ENCODE data around the gene LSM3. TPM values are rescaled to one million over a fixed set of nuclear protein-coding genes. Genes with fewer than 3 reads are reported as not detected.

Gene LSM3
- total and polyA plus RNA-seq, 2 of the 4 experiments (the other 2 are of a cell fraction), result 3.4 to 11.5 TPM

- no peak for ATAC-seq (ENCODE audit: low read depth)
Measured at GRCh38 chr3:14142567-14143270, 35.9 kb upstream of the LSM3 start.

More at GRCh38 chr3:14142567-14143270, 35.9 kb upstream of the LSM3 start:
- TF ChIP-seq MXI1 (IDR thresholded peaks at IDR 0.05; ENCODE audit: borderline replicate concordance, low read depth, low read length) (no peak), RCOR1 (IDR thresholded peaks at IDR 0.05; ENCODE audit: insufficient replicate concordance, low read length) (no peak), NFE2L2 (IDR thresholded peaks at IDR 0.05; ENCODE audit: low read depth, low read length) (no peak), MAZ (IDR thresholded peaks at IDR 0.05; ENCODE audit: borderline replicate concordance, low read depth, low read length) (no peak), CTCF (conservative IDR thresholded peaks at IDR 0.05; ENCODE audit: low read depth, low read length) (no peak), CEBPB (IDR thresholded peaks at IDR 0.05; ENCODE audit: low read depth, low read length) (no peak), CHD1 (IDR thresholded peaks at IDR 0.05; ENCODE audit: low read depth, low read length) (no peak), FOS (IDR thresholded peaks at IDR 0.05; ENCODE audit: low read depth, low read length) (no peak), POLR2A (IDR thresholded peaks at IDR 0.05; ENCODE audit: low read depth, low read length) (no peak), RAD21 (IDR thresholded peaks at IDR 0.05; ENCODE audit: low read length) (no peak), SMC3 (IDR thresholded peaks at IDR 0.05; ENCODE audit: low read depth, low read length) (no peak)
- H2BK20ac ChIP-seq (ENCODE audit: low read depth, low read length), result peak overlapping the region; percentile 65
- TSS peak; percentile 85 for BruUV-seq (replicated peaks)
- in situ Hi-C loops (cut with MboI; ENCODE audit: low sequenced_read_pairs) (loop anchor here (25.0 kb wide), 1 partner anchor 105 kb away; no protein-coding TSS in a partner anchor), intact Hi-C loops (cut with micrococcal nuclease) (no loop called here), dilution Hi-C loops (cut with HindIII; ENCODE audit: low sequenced_read_pairs, unreplicated experiment) (no loop called here)
- H3K4me1 ChIP-seq (ENCODE audit: control insufficient read depth, insufficient read depth, low read length), result peaks cover 29% of the 10 kb centered on the region
- peak overlapping the region; percentile 34 for H4K5ac ChIP-seq (ENCODE audit: low read depth, low read length)
- H2BK15ac ChIP-seq (ENCODE audit: low read depth, low read length), result peak overlapping the region; percentile 13; the same call in 1 of the 3 replicates
- peak overlapping the region; percentile 45 for H3K23ac ChIP-seq (ENCODE audit: low read depth, low read length)
- H3K4me3 ChIP-seq (ENCODE audit: insufficient read depth, low read depth, low read length), result no peak overlapping the region
- H4K8ac ChIP-seq (ENCODE audit: low read depth in 2 of 2, low read length in 2 of 2), result peak overlapping the region; percentile 24 to 49; a peak in 1 of 4 replicates
- H3K56ac ChIP-seq (ENCODE audit: extremely low read depth, insufficient read depth, low read length), result peak overlapping the region; percentile 41; the same call in 1 of the 2 replicates
- DNase-seq, result no peak
- peak overlapping the region; percentile 98 for H2BK5ac ChIP-seq (ENCODE audit: low read depth, low read length, poor library complexity, severe bottlenecking)
- peak overlapping the region; percentile 65; the same call in 1 of the 2 replicates for H3K18ac ChIP-seq (ENCODE audit: low read depth, low read length)
- peak overlapping the region; percentile 75 for H3K4ac ChIP-seq (ENCODE audit: low read depth, low read length)
- H2AK9ac ChIP-seq (replicated peaks; ENCODE audit: low read depth, low read length, poor library complexity), result no peak overlapping the region
- peak overlapping the region; percentile 59; the same call in 1 of the 2 replicates for H2AK5ac ChIP-seq (ENCODE audit: low read depth, low read length)
- WGBS, 2 experiments (ENCODE audit: extremely low coverage in 2 of 2, insufficient read length in 1 of 2), result 93% methylated on average over 3 of the region's 8 CpGs; no CpG with 5 or more reads in 1 of the 2 experiments
- H3K4me2 ChIP-seq (ENCODE audit: low read depth, low read length), result no peak overlapping the region
- H4K91ac ChIP-seq (ENCODE audit: insufficient read depth, low read depth, low read length), result peak overlapping the region; percentile 81
- no peak overlapping the region for H2AFZ ChIP-seq (replicated peaks; ENCODE audit: low read length, poor library complexity)
- peak overlapping the region; percentile 49 for H3K9ac ChIP-seq (ENCODE audit: low read depth, low read length)
- H3K27me3 ChIP-seq (ENCODE audit: control insufficient read depth, insufficient read depth, low read length), result no peaks in the 10 kb centered on the region
- H3K9me1 ChIP-seq (ENCODE audit: insufficient read depth, low read length), result peaks cover 28% of the 10 kb centered on the region; the same call in 1 of the 2 replicates
- H3K27ac ChIP-seq (ENCODE audit: insufficient read depth, low read length), result peak overlapping the region; percentile 91
- H3K14ac ChIP-seq (replicated peaks; ENCODE audit: low read depth, low read length), result peak overlapping the region; percentile 61
- peaks cover 7% of the 10 kb centered on the region for H4K20me1 ChIP-seq (ENCODE audit: insufficient read depth, low read length)
- H3K9me3 ChIP-seq (ENCODE audit: control insufficient read depth, insufficient read depth, low read length), result no peaks in the 10 kb centered on the region
- ChIA-PET POLR2A (ENCODE audit: unreplicated experiment) (no interaction called here), CTCF (interaction anchor here (0.7 kb wide), 2 partner anchors 36 to 93 kb away, joined by 3 to 4 read pairs; no protein-coding TSS in a partner anchor)
- H2BK120ac ChIP-seq (ENCODE audit: low read depth, low read length), result peak overlapping the region; percentile 60
- H3K79me1 ChIP-seq (ENCODE audit: low read depth in 1 of 2, low read length in 2 of 2), result peaks cover 0 to 19% of the 10 kb centered on the region in 2 experiments; a peak in 1 of 4 replicates
- H3K36me3 ChIP-seq (ENCODE audit: control insufficient read depth, insufficient read depth, low read length), result peaks cover 60% of the 10 kb centered on the region
